Measurements from ENCODE around the gene JARID2.
A peak's percentile ranks its signal among the peaks of the same experiment; 100 is the strongest.
"Not testable (repeated sequence)": the region's sequence is repeated elsewhere in the genome, so short reads cannot be mapped to it uniquely, and the experiment has no call there.

The JARID2 gene

DNA sequence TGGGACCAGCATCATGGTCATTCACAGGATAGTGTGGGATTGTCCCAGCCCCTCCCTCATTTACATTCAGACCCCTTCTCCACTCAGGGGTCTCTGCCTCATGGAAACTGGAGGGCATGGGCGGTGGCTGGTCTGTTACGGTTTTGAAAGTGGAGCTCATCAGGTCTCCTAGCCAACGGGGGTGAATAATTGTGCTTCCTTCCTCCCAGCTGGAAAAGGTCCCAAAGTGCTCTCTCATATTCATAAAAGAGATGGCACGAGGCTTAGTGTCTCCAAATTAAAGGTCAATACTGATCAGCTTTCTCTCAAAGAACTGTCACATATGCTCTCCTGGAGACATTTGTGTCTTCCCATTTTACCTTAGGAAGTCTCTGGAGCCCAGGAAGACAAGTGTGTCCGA lies 19.9 kb downstream of the JARID2 start:
- DNase-seq: no peak

DNA sequence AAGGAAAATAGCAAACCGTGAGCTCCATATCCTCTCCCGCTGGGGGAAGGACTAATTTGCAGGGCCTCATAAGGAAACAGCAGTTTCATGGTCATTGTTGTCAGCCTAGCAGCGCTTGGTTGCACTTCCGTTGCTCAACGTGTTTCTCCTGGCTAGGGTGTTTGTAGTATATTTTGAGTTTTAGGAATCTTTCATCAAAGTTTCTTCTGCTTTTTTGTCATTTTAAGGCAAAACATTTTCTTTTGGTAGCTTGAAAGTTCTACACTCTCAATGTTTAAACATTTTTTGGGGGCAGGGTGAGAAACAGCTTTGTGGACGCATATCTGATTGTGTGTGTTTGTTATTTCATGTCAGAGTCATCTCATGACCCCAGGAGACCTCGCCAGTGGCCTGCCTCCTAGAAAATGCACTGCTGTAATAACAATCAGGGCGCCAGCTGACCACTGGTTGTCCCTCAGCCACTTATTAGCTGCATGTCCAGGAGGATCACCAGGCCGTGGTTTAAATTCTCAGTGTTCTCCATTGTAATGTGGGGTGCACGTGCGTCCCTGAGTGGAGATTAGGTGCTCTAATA lies 20.6 kb downstream of the JARID2 start:
- peak; percentile 22 for DNase-seq

GRCh38 chr6:15267221-15267620 lies 21.4 kb downstream of the JARID2 start:
- no peak for DNase-seq

DNA sequence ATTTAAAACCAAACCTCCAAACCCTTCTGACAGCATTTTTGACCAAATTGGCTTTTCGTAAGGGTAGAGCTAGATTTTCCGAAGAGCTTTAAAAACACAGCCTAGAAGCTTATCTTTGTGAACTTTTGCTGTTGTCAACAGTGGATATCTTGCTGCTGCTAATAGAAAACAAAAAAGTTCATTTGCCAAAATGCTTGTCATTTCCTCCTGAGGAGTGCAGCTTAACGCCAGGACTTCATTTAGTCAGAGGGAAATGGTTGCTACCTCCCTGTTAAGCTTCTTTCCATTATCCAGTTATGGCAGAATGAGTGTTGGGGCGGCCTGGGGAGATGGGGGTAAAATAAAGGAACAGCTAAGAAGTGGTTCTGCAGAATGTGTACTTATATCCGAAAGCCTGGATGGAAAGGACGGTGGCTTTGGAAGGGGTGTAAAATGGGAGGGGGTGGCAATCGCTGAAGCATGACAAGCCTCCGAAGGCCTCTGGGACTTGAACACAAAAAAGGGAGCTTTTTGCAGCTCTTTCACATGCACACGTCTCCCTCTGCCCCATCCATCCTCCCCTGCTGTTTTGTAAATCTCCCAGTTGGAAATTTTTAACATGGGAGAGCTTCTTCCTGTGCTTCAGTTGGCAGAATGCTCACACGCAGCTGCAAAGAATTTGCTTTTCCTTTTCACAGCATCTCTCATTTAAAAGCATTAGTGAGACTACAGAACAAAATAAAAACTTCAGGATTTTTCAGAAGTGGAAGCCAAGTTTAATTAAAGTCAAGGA lies 22.5 kb downstream of the JARID2 start:
- DNase-seq: no peak

DNA sequence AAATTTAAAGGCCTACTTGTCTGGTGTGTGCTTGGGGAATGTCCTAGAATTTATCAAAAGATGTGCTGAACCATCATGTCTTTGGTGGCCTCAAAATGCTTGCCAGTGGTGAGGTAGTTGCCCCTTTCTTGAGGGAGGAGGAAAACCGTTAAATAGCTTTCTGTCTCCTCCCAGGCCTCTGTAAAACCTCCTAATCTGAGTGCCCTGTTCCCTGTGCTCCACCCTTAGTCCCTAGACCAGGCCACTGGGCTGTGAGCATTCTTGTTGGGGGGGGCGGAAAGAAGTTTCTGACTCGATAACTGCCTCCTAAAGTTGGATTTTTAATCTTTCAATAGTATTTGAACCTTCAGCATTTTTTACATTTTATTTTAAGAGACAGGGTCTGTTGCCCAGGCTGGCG lies 23.1 kb downstream of the JARID2 start:
- no peak for DNase-seq

DNA sequence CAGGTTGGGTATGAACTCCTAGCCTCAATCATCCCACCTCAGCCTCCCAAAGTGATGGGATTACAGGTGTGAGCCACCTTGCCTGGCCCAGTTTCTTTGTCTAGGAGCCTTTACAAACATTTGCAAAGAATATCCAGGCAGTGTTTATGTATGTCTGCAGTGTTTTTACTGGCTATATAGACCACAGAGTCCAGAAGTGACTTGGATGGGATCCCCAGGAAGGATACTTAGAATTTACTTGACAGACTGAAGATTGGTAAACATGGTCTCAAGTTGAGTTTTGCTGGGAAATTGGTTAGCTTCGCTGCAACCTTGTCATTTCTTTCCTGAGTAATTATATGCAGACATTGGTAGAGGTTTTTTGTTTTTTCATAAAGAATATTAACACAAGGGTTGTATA lies 23.8 kb downstream of the JARID2 start:
- DNase-seq: no peak

DNA sequence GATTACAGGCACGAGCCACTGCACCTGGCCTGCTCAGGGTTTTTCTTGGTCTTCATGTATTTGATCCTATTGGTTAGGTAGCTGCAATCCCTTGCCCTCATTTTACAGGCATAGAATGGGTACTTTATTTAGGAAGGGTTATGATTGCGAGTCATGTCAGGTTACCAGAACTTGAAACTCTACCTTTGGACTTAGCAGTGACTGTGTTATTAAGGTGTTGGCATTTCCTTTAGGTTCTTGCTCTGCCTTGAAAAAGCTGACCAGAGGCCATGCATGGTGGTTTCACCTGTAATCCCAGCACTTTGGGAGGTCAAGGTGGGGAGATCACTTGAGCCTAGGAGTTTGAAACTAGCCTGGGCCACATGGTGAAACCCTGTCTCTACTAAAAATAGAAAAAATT lies 24.5 kb downstream of the JARID2 start:
- no peak for DNase-seq

DNA sequence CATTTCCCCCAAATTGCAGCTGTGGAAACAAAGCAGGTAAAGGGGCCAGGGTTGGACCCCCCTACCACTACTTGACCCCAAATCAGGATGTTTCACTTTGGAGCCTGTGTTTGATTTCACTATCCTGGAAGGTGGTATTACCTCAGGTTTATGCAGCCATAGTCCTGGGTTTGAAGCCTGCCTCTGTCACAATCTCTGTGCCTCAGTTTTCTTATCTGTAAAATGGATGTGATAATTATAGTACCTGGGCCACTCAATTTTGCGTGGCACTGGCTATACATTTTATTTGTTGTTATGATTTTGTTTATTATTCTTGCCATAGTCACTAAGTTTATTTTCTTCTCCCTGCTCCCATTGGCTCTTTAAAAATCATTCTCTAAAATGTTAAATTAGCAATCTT lies 26.7 kb downstream of the JARID2 start:
- no peak for DNase-seq

- no peak for DNase-seq
Observed at GRCh38 chr6:15274692-15275387, 29.0 kb downstream of the JARID2 start.

DNA sequence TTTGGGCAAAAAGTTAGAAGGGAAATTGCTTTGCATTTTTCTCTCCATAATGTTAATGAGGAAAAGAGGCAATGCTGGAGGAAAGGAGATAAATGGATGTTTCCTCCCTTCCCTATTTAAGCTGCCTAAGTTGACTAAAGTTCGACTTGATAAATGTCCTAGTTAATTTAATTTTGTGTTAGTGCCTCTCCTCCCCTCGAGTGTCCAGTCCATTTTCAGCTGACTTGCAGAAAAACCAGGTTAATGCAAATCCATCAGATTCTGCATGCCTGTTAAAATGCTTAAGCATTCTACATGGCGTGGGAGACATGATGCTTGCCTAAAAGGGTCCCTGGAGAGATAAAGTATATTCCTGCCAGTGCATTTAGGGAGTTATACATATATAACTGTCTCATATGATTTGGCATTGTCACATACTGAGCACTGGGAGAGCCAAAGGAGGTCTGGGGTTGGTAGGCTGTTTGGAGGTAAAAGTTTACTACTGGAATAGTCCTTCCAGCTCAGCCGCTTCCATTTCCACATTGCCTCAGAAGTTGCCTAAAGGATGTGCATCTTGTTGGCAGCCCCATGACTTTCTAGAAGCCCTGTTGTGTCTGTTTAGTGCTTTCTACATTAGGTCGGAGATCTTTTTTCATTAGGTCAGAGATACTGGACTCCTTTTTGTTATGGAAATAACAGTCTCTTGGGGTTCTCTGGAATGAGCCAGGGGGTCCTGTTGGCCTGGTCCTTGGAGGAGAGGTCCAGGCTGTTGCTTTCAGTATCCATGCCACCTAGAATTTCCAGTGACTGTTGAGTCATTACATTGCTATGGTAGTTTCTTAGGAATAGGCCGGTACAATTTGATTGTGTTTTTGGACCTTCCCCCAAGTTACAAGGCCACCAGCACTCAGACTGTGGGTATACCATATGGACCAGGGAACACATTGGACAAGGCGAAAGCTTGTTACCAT lies 30.4 kb downstream of the JARID2 start:
- no peak for DNase-seq

DNA sequence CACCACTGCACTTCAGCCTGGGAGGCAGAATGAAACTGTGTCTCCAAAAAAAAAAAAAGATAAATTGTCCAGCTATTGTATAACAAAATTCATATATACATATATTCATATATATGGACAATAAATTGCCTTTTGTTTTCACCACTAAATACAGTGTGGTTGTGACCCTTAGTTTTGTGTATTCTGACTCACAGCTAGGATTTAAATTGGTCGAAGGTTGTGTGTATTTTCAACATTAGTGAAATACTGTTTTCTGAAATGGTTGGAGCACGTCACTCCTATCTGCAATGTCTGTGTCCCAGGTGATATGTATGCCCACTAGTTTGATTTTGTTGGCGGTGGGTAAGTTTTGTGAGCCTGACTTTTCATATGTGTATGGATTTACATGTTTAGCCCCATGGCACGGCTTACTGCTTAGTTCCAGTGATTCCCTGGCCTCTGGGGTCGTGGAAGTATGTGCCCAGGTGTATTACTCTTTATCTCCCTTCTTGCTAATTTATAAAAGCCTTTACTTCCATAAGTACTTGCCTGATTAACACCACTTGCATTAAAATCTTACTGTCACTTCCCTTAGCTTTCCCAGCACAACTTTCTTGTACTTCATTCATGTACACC lies 33.3 kb downstream of the JARID2 start:
- no peak for DNase-seq

DNA sequence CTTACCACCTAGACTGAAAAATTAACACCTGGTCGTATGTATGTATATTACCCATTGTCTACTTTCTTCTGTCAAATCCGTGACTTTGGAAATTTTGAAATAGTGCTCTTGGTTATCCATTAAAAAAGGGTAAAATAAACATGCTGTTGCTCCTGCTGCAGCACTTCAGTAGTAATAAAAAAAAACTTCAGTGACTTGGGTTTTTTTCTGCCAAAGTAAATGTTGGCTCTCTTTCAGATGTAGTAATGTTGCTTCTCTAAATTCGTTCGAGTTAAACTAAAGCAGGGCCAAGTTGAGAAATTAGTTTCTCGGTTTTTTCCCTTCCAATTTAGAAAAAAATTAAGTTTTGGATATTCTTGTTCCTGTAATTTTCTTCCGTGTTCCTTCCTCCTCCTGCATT lies 34.2 kb downstream of the JARID2 start:
- no peak for DNase-seq

GRCh38 chr6:15280961-15281360 lies 35.1 kb downstream of the JARID2 start:
- DNase-seq: no peak

DNA sequence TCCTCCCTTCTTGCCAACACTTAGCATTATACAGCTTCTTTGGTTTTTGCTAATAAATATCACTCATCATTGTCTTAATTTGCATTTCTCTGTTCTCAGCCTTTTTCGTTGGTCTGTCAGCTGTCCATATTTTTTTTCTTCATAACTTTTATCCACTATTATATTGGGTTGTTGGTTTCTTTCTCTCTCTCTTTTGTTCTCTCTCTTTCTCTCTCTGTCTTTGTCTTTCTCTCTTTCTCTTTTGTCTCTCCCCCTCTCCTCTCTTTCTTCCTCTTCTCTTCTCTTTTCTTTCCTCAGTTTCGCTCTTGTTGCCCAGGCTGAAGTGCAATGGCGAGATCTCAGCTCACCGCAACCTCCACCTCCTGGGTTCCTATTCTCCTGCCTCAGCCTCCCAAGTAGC lies 36.5 kb downstream of the JARID2 start:
- no peak for DNase-seq

DNA sequence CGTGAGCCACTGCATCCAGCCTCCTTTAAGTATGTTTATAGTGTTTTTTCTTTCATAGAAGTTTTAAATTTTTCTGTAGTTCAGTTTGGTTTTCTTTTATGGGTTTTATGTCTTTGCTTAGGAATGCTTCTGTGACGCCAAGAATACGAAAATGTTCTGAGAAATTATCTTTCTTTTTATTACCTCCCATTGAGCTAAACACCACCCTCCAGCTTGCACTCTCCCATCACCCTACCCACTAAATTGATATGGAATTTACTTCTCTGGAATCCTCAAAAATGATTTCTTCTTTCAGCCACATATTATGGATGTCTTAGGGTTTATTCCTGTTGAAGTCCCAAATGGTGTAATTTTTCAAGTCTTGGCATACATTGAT lies 38.1 kb downstream of the JARID2 start:
- no peak for DNase-seq

DNA sequence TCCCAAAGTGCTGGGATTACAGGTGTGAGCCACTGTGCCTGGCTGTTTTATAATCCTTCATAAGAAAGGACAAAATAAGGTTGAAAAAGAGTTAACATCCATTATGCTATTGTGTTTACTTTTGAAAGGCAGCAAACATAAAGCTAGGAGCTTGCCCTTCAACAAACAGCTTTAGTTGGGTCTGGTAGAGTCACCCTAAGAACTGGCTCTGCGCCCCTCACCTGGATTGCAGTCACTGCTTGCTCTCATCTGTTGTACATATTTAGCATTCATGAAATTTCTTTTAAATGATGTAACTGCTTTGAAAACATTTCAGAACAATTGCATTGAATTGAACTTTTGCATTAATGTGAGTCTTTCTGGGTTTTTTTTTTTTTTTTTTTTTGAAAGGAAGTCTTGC lies 38.9 kb downstream of the JARID2 start:
- DNase-seq: no peak

DNA sequence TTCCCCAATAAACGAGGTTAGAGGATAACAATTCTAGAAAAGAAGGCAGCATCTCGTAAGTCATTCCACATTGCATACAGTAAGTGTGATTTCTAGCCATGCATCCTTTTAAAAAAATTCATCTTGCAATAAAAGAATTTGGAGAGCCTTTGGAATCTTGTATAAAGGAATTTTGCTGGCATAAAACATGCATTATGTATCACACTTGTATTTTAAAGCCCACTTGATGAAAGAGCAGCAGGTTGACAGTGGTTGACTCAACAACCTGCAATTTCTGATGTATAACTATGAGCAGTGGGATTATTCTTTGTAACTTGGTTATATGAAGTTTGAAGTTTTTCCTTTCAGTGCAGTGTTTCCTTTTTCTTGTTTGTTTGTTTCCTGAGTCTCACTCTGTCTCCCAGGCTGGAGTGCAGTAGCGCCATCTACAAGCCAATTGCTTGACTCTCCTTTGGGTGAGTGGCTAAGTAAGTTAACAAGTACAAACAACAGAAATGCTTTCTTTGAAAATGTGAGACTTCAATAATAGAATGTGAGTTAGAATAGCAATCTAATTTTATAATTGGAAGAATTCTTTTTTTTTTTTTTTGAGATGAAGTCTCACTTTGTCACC lies 39.9 kb downstream of the JARID2 start:
- no peak for DNase-seq

- no peak for DNase-seq
Observed at GRCh38 chr6:15287670-15288375, 42.0 kb downstream of the JARID2 start.

- no peak for DNase-seq
Observed at GRCh38 chr6:15288856-15289255, 43.0 kb downstream of the JARID2 start.

GRCh38 chr6:15289456-15289855 lies 43.6 kb downstream of the JARID2 start:
- DNase-seq: not testable (repeated sequence)

GRCh38 chr6:15290067-15290680 lies 44.3 kb downstream of the JARID2 start:
- DNase-seq: no peak
